Measurements from ENCODE around the gene ADAMTS10. TPM values are rescaled to one million over a fixed set of nuclear protein-coding genes. Genes with fewer than 3 reads are reported as not detected.

ADAMTS10 gene
- total and polyA plus RNA-seq, 2 of the 8 experiments (the other 6 are each of a cell fraction or from before 2014, with no cell fraction given) = 6.9 to 17.4 TPM

DNA sequence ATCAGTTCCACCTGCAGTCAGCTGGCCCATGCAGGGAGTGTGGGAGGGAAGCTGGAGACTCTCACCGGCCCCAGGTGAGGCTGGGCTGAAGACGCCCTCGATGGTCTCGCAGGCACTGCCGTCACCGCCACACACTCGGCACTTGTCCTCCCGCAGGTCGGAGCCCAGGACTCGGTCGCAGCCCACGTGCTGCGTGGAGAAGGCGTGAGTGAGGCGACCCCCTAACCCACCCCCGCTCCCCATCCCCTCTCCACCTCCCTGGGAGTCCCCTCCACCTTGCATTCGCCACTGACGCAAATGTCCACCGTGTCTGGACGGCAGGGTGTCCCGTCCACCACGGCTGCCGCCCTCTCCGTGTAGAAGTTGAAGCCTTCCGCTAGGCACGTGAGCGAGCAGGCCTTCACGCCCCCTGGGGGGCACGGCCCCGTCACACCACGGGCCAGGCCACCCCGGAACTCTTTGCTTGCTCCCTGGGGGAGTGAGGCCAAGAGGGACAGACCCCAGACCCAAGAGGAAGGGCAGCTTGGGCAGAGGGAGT lies 21.3 kb downstream of the ADAMTS10 start:
- no peak for DNase-seq (ENCODE audit: low read depth in 1 of 2, low spot score in 2 of 2)
- TF ChIP-seq TCF12 (IDR thresholded peaks at IDR 0.05; ENCODE audit: low read depth, low read length) (no peak), NRF1 (IDR thresholded peaks at IDR 0.05; ENCODE audit: low read depth, low read length) (no peak), SP2 (IDR thresholded peaks at IDR 0.05; ENCODE audit: low read length) (no peak), YY1 (IDR thresholded peaks at IDR 0.05; ENCODE audit: low read depth, low read length) (no peak), BACH1 (IDR thresholded peaks at IDR 0.05; ENCODE audit: low read length) (no peak), KDM1A (IDR thresholded peaks at IDR 0.05; ENCODE audit: borderline replicate concordance, low read length) (no peak)
- TF ChIP-seq, protein P1, sequence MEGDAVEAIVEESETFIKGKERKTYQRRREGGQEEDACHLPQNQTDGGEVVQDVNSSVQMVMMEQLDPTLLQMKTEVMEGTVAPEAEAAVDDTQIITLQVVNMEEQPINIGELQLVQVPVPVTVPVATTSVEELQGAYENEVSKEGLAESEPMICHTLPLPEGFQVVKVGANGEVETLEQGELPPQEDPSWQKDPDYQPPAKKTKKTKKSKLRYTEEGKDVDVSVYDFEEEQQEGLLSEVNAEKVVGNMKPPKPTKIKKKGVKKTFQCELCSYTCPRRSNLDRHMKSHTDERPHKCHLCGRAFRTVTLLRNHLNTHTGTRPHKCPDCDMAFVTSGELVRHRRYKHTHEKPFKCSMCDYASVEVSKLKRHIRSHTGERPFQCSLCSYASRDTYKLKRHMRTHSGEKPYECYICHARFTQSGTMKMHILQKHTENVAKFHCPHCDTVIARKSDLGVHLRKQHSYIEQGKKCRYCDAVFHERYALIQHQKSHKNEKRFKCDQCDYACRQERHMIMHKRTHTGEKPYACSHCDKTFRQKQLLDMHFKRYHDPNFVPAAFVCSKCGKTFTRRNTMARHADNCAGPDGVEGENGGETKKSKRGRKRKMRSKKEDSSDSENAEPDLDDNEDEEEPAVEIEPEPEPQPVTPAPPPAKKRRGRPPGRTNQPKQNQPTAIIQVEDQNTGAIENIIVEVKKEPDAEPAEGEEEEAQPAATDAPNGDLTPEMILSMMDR (IDR thresholded peaks at IDR 0.05; ENCODE audit: control extremely low read depth in 1 of 3, insufficient read depth in 1 of 3, low read depth in 1 of 3, low read length in 3 of 3) = no peak

More for the DNA sequence above, 21.3 kb downstream of the ADAMTS10 start:
- H3K27me3 ChIP-seq (replicated peaks in 1 of 4; ENCODE audit: control insufficient read depth in 3 of 4, extremely low read depth in 1 of 4, insufficient read depth in 3 of 4, low read length in 3 of 4) = peaks cover 0 to 3% (median 1%) of the 10 kb centered on the region in 4 experiments; a peak in 3 of 7 replicates
- CTCF ChIA-PET (ENCODE audit: partially characterized antibody) = interaction anchor here (0.6 to 7.0 kb wide), 5 partner anchors 8 to 1566 kb away, joined by 3 to 68 read pairs (median 4); partner anchors contain the start of gene MYO1F
- no peak overlapping the region for H4K8ac ChIP-seq (ENCODE audit: extremely low read depth, insufficient read depth, low read length)
- no peak overlapping the region for H2BK5ac ChIP-seq (ENCODE audit: low read depth, low read length)
- no peak for FAIRE-seq
- H2BK15ac ChIP-seq (ENCODE audit: low read length) = no peak overlapping the region
- no peak overlapping the region for H3K18ac ChIP-seq (ENCODE audit: extremely low read depth, low read length)
- H3K4me1 ChIP-seq (replicated peaks in 1 of 4; ENCODE audit: control insufficient read depth in 3 of 4, insufficient read depth in 4 of 4, low read length in 3 of 4) = peaks cover 0 to 5% (median under 1%) of the 10 kb centered on the region in 4 experiments; a peak in 4 of 7 replicates
- no peaks in the 10 kb centered on the region for H4K20me1 ChIP-seq (replicated peaks in 1 of 2; ENCODE audit: control insufficient read depth in 1 of 2, insufficient read depth in 2 of 2, low read length in 2 of 2)
- no peaks in the 10 kb centered on the region for H3K79me1 ChIP-seq (ENCODE audit: low read depth, low read length)
- no peak overlapping the region for H3K4me3 ChIP-seq (ENCODE audit: extremely low read depth in 1 of 4, insufficient read depth in 2 of 4, low read depth in 3 of 4, low read length in 4 of 4)
- H2AFZ ChIP-seq (ENCODE audit: low read length) = no peak overlapping the region
- H3K9me3 ChIP-seq (ENCODE audit: insufficient read depth in 2 of 2, low read depth in 1 of 2, low read length in 1 of 2) = peaks cover 3 to 5% of the 10 kb centered on the region in 2 experiments; a peak in 1 of 4 replicates
- no peak overlapping the region for H4K5ac ChIP-seq (ENCODE audit: insufficient read length, low read depth, low read length)
- POLR2A ChIA-PET (ENCODE audit: partially characterized antibody) = interaction anchor here (3.5 kb wide), 1 partner anchor 13 kb away, joined by 13 read pairs; the partner anchor contains the start of gene MYO1F
- no peaks in the 10 kb centered on the region for H3K36me3 ChIP-seq (ENCODE audit: control insufficient read depth in 2 of 4, insufficient read depth in 4 of 4, low read length in 3 of 4)
- no peak overlapping the region for H2BK120ac ChIP-seq (replicated peaks; ENCODE audit: low read depth, low read length)
- no peak overlapping the region for H3K14ac ChIP-seq (ENCODE audit: insufficient read length)
- no peak overlapping the region for H2BK20ac ChIP-seq (ENCODE audit: low read length)
- H4K91ac ChIP-seq (replicated peaks; ENCODE audit: insufficient read length, low read length) = no peak overlapping the region
- H3K27ac ChIP-seq (ENCODE audit: low read depth, low read length) = no peak overlapping the region
- no peak overlapping the region for H3K9ac ChIP-seq (replicated peaks in 1 of 4; ENCODE audit: extremely low read depth in 1 of 4, low read depth in 3 of 4, low read length in 3 of 4)
- H3K4ac ChIP-seq (replicated peaks; ENCODE audit: insufficient read length, low read depth, low read length) = no peak overlapping the region
- no peak overlapping the region for H3K56ac ChIP-seq (replicated peaks; ENCODE audit: insufficient read length, low read depth, low read length)
- no peak overlapping the region for H2AK5ac ChIP-seq (ENCODE audit: low read depth, low read length)
- H3K23ac ChIP-seq (ENCODE audit: insufficient read length) = no peak overlapping the region
- no peak overlapping the region; the same call in 1 of the 2 replicates for H2BK12ac ChIP-seq (ENCODE audit: low read depth, low read length)
- peaks cover 9% of the 10 kb centered on the region; the same call in 1 of the 2 replicates for H3K23me2 ChIP-seq (ENCODE audit: low read depth, low read length)
- H3K79me2 ChIP-seq (ENCODE audit: control insufficient read depth in 1 of 2, insufficient read depth in 2 of 2, low read length in 2 of 2) = no peaks in the 10 kb centered on the region
- H3K4me2 ChIP-seq (ENCODE audit: insufficient read depth in 1 of 2, low read depth in 2 of 2, low read length in 2 of 2) = no peak overlapping the region
- WGBS, 2 experiments (ENCODE audit: extremely low coverage in 1 of 2, insufficient coverage in 1 of 2, insufficient read length in 1 of 2, insufficient replicate concordance in 2 of 2, low coverage in 1 of 2, low lambda C conversion rate in 2 of 2, missing lambda C conversion rate in 1 of 2) = 84% methylated on average over 20 of the region's 32 CpGs; no CpG with 5 or more reads in 1 of the 2 experiments
